ENCODE results near the gene CCDC171.

DNA sequence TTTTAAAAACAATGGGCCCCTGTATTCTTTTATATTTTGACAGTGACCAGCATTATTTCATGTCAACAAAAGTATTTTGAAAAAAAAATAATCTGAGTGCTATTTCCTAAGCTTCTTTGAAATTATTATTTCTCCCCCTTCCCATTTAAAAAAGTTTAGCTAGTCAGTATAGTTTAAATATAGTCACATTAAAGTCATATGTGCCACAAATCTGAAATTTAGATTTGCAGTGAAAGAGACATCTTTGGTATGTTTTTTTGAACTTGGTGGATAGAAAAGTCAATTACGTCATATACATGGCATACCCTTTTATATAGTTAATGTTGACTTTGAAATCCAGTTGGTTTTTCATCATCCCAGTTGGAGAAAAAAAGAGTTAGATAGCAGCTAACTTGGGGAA is 297.0 kb downstream of the CCDC171 start:
- TF ChIP-seq RAD21 (IDR thresholded peaks at IDR 0.05): no peak
- TF ChIP-seq CTCF (IDR thresholded peaks at IDR 0.05; ENCODE audit: low read depth, low read length, missing input control): no peak
- TF ChIP-seq, protein P1, sequence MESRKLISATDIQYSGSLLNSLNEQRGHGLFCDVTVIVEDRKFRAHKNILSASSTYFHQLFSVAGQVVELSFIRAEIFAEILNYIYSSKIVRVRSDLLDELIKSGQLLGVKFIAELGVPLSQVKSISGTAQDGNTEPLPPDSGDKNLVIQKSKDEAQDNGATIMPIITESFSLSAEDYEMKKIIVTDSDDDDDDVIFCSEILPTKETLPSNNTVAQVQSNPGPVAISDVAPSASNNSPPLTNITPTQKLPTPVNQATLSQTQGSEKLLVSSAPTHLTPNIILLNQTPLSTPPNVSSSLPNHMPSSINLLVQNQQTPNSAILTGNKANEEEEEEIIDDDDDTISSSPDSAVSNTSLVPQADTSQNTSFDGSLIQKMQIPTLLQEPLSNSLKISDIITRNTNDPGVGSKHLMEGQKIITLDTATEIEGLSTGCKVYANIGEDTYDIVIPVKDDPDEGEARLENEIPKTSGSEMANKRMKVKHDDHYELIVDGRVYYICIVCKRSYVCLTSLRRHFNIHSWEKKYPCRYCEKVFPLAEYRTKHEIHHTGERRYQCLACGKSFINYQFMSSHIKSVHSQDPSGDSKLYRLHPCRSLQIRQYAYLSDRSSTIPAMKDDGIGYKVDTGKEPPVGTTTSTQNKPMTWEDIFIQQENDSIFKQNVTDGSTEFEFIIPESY (IDR thresholded peaks at IDR 0.05): no peak
- no peak for TF ChIP-seq TAF1 (conservative IDR thresholded peaks at IDR 0.05)
- no peak for TF ChIP-seq RXRA (IDR thresholded peaks at IDR 0.05)
- no peak for TF ChIP-seq HNF4G (IDR thresholded peaks at IDR 0.05)

Data from liver (tissue), 3 donors.